GM12878 (cell line): ENCODE results near the gene PCLO. TPM values are rescaled to one million over a fixed set of nuclear protein-coding genes. Genes with fewer than 3 reads are reported as not detected.

Experiments
- ATAC-seq: fragments of 200-7000 bp; cut with Tn5 transposase; 3 replicates; pipeline ENCODE4 v1.9.1; 2020; ENCODE audit warnings: mild to moderate bottlenecking, moderate library complexity
- BruUV-seq: library from RNA; stranded (reverse); fragments of 400-500 nt; replicated peaks from 2 replicates; lab custom pipeline; 2021; lab: Mats Ljungman, UMichigan
- CTCF ChIA-PET: fragments of 300-600 bp; sonication (Branson Sonifier 250); formaldehyde crosslinking; extraction: SDS; loops from one replicate; lab custom pipeline; 2021; ENCODE audit warnings: inconsistent platforms; lab: Yijun Ruan, JAX
- POLR2A ChIA-PET: fragments of 350-600 bp; formaldehyde crosslinking; extraction: SDS; loops from one replicate; lab custom pipeline; 2021; ENCODE audit warnings: inconsistent platforms; lab: Charles Lee
- RAD21 ChIA-PET: fragments of 300-600 bp; sonication (Branson Sonifier 250); formaldehyde crosslinking; loops from one replicate; lab custom pipeline; 2023; ENCODE audit warnings: antibody characterized with exemption; ENCODE audit not compliant: unreplicated experiment; lab: Charles Lee
- SMC1A ChIA-PET: fragments of 300-600 bp; sonication (Branson Sonifier 250); formaldehyde crosslinking; loops from one replicate; lab custom pipeline; 2023; ENCODE audit not compliant: unreplicated experiment, uncharacterized antibody; lab: Charles Lee
- DNase-seq: peaks from one replicate; pipeline ENCODE4 v3.0.0-alpha.2; 2011; ENCODE audit warnings: low read depth, low spot score
- FAIRE-seq: peaks from 3 replicates; lab custom pipeline; 2011; peaks lifted over from hg19 to GRCh38; lab: Jason Lieb, UNC
- H2AFZ ChIP-seq: 2 replicates; pipeline ENCODE4 v1.6.0; 2011; ENCODE audit warnings: low read depth, low read length, control low read depth; ENCODE audit not compliant: control insufficient read depth
- H3K27ac ChIP-seq: 2 replicates; pipeline ENCODE4 v1.5.1; 2011; ENCODE audit warnings: control low read depth; ENCODE audit not compliant: control insufficient read depth, insufficient read depth
- H3K27me3 ChIP-seq, 2 experiments: replicated peaks in 1 of 2; 2 replicates each; pipeline versions ENCODE4 v1.6.0 to v1.6.1; 2011; ENCODE audit warnings: low read length in 1 of 2; ENCODE audit not compliant: control insufficient read depth in 2 of 2, insufficient read depth in 2 of 2
- H3K36me3 ChIP-seq, 2 experiments: 2 replicates each; pipeline ENCODE4 v1.5.1; 2011; ENCODE audit warnings: low read length in 1 of 2; ENCODE audit not compliant: control insufficient read depth in 2 of 2, insufficient read depth in 2 of 2
- H3K4me1 ChIP-seq: 2 replicates; pipeline ENCODE4 v1.6.1; 2011; ENCODE audit warnings: mild to moderate bottlenecking, low read length, moderate library complexity, mixed read lengths; ENCODE audit not compliant: control insufficient read depth, insufficient read depth
- H3K4me2 ChIP-seq: 2 replicates; pipeline ENCODE4 v1.6.0; 2011; ENCODE audit warnings: control low read depth; ENCODE audit not compliant: control insufficient read depth, insufficient read depth
- H3K4me3 ChIP-seq: fragments of 200-600 bp; sonication (generic); 2 replicates; pipeline ENCODE4 v1.5.1; 2016
- H3K79me2 ChIP-seq: 2 replicates; pipeline ENCODE4 v1.6.0; 2011; ENCODE audit warnings: low read length; ENCODE audit not compliant: control insufficient read depth, insufficient read depth
- H3K9ac ChIP-seq: 2 replicates; pipeline ENCODE4 v1.8.0; 2011; ENCODE audit warnings: low read length, control low read depth, mixed read lengths; ENCODE audit not compliant: control insufficient read depth, insufficient read depth
- H3K9me3 ChIP-seq: replicated peaks from 3 replicates; pipeline ENCODE4 v1.5.1; 2011; ENCODE audit warnings: mild to moderate bottlenecking, low read length; ENCODE audit not compliant: control insufficient read depth, insufficient read depth
- H4K20me1 ChIP-seq: 2 replicates; pipeline ENCODE4 v1.6.0; 2011; ENCODE audit not compliant: control insufficient read depth, insufficient read depth
- CREM ChIP-seq: IDR thresholded peaks from 2 replicates; pipeline ENCODE4 v1.6.1; 2014; ENCODE audit warnings: antibody characterized with exemption, low read depth
- EP300 ChIP-seq, 2 experiments: fragments of 150-350 bp in 1 of 2; IDR thresholded peaks; 2 replicates each; pipeline ENCODE4 v1.6.1; 2011 to 2012; ENCODE audit warnings: low read depth in 2 of 2, low read length in 2 of 2, borderline replicate concordance in 1 of 2, improper control_type of control experiment in 1 of 2, inconsistent platforms in 1 of 2; ENCODE audit not compliant: control insufficient read depth in 1 of 2
- HCFC1 ChIP-seq: fragments of 150-350 bp; IDR thresholded peaks from 2 replicates; pipeline ENCODE4 v1.6.1; 2014; ENCODE audit warnings: low read length
- PML ChIP-seq: IDR thresholded peaks from 2 replicates; pipeline ENCODE4 v1.6.1; 2012; ENCODE audit warnings: low read length, inconsistent platforms
- RB1 ChIP-seq: fragments of 450-650 bp; formaldehyde crosslinking; IDR thresholded peaks from 2 replicates; pipeline ENCODE4 v1.6.1; 2017; ENCODE audit warnings: mild to moderate bottlenecking, borderline replicate concordance
- SMARCA5 ChIP-seq: fragments of 450-650 bp; IDR thresholded peaks from 2 replicates; pipeline ENCODE4 v1.6.1; 2017; ENCODE audit warnings: mild to moderate bottlenecking
- STAT1 ChIP-seq: fragments of 450-650 bp; conservative IDR thresholded peaks from 2 replicates; pipeline ENCODE4 v1.6.1; 2014; ENCODE audit warnings: antibody characterized with exemption, mild to moderate bottlenecking
- SUPT20H ChIP-seq: IDR thresholded peaks from 2 replicates; pipeline ENCODE4 v1.6.1; 2011; ENCODE audit warnings: low read depth, mild to moderate bottlenecking, low read length, moderate library complexity, borderline replicate concordance; ENCODE audit not compliant: control insufficient read depth
- TCF7 ChIP-seq: IDR thresholded peaks from 2 replicates; pipeline ENCODE4 v1.6.1; 2014; ENCODE audit warnings: antibody characterized with exemption, borderline replicate concordance
- ZNF207 ChIP-seq: fragments of 450-650 bp; IDR thresholded peaks from 2 replicates; pipeline ENCODE4 v1.6.1; 2014; ENCODE audit warnings: antibody characterized with exemption, mild to moderate bottlenecking, borderline replicate concordance
- ZNF622 ChIP-seq: fragments of 450-650 bp; IDR thresholded peaks from 2 replicates; pipeline ENCODE4 v1.6.1; 2017; ENCODE audit warnings: mild to moderate bottlenecking, inconsistent platforms
- WGBS: methylation state at CpG from one replicate; pipeline ENCODE4 v1.1.6; 2016; ENCODE audit warnings: low lambda C conversion rate; ENCODE audit not compliant: insufficient replicate concordance, insufficient coverage; ENCODE audit errors: missing lambda C conversion rate; 5-methylcytosine and 5-hydroxymethylcytosine counted together
- in situ Hi-C: fragments of 300-500 bp; cut with MboI; formaldehyde crosslinking; loops from 9 replicates; pipeline ENCODE4 v1.14.3; 2018; ENCODE audit warnings: mixed read lengths
- intact Hi-C: fragments of 100-400 bp; cut with micrococcal nuclease; formaldehyde crosslinking; loops from one replicate; pipeline ENCODE4 v1.14.2; 2022; ENCODE audit not compliant: unreplicated experiment
- polyA plus RNA-seq, 11 experiments: library from polyadenylated mRNA; depleted of rRNA in 4 of 11; unstranded in 6 of 11; stranded (reverse) in 5 of 11; fragments of >200 nt; fragmentation: Nextera tagmentation in 4 of 11; fragmentation: Illumina TruSeq in 1 of 11; extraction: Ambion mirVana in 4 of 11; extraction: Trizol in 1 of 11; gene quantifications; 1 replicate in 1 of 11; 2 replicates in 10 of 11; pipeline versions ENCODE4 v1.2.1 to v1.2.3, GENCODE V29; 2011 to 2016; ENCODE audit warnings: inconsistent platforms in 2 of 11, missing spikeins in 2 of 11, low read depth in 1 of 11
- total RNA-seq, 4 experiments: library from RNA; depleted of rRNA in 3 of 4; stranded (reverse); fragments of >200 nt in 3 of 4; fragmentation: Illumina TruSeq in 1 of 4; extraction: Trizol in 1 of 4; gene quantifications; 2 replicates each; pipeline versions ENCODE4 v1.2.1 to v1.2.3, GENCODE V29; 2013 to 2021
- TF ChIP-seq, protein P1 (sequence below): fragments of 450-650 bp; IDR thresholded peaks from 2 replicates; pipeline ENCODE4 v1.6.1; 2016; ENCODE audit warnings: mild to moderate bottlenecking
- TF ChIP-seq, protein P2 (sequence below): fragments of 450-650 bp; IDR thresholded peaks from 2 replicates; pipeline ENCODE4 v1.6.1; 2017; ENCODE audit warnings: mild to moderate bottlenecking, moderate library complexity

The PCLO gene
- total and polyA plus RNA-seq, 10 of the 15 experiments (the other 5 are each of a cell fraction or from before 2014, with no cell fraction given) = 0.01 to 0.08 (median 0.03) TPM; not detected in 6

DNA sequence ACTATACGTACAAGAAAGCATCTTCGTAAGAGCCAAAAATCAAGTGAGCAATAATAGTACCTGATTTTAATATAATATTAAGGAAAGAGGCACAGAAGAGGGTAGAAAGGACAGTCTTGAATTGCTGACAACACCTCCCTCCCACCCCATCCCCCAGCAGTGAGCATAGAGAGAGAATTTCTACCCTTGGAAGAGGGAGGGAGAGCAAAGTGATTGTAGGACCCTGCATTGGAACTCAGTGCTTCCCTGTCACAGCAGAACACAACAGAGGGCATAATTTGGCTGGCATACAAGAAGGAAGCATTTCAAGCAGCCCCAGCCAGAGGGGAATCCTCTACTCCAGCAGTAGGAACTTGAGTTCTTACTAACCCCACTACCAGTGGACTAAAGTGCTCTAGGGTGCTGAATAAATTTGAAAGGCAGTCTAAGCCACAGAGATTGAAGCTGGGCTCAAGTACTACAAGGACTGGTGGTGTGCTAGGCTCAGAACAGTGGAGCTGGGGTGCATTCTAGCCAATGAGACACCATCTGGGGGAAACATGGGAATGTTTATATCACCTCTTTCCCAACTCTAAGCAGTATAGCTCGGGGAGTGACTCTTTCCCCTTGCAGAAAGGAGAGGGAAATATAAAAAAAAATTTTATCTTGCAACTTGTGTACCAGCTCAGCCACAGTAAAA lies 44.2 kb downstream of the PCLO start:
- H3K4me1 ChIP-seq = no peaks in the 10 kb centered on the region
- no peaks in the 10 kb centered on the region for H3K9me3 ChIP-seq
- BruUV-seq = no TSS peak
- H3K9ac ChIP-seq = no peak overlapping the region
- intact Hi-C loops = no loop called here
- no peaks in the 10 kb centered on the region for H3K79me2 ChIP-seq
- 31% methylated on average over 3 of the region's 3 CpGs for WGBS
- no peak overlapping the region for H2AFZ ChIP-seq
- in situ Hi-C loops = no loop called here
- FAIRE-seq (no peak), ATAC-seq (no peak), DNase-seq (no peak)
- TF ChIP-seq ZNF207 = no peak
- no peak for TF ChIP-seq SMARCA5
- ChIA-PET CTCF (no interaction called here), POLR2A (no interaction called here), SMC1A (no interaction called here), RAD21 (no interaction called here)
- H3K27ac ChIP-seq = no peak overlapping the region
- H3K4me3 ChIP-seq = no peak overlapping the region
- H4K20me1 ChIP-seq = no peaks in the 10 kb centered on the region
- no peaks in the 10 kb centered on the region for H3K36me3 ChIP-seq
- H3K27me3 ChIP-seq = no peaks in the 10 kb centered on the region
- no peak overlapping the region for H3K4me2 ChIP-seq

DNA sequence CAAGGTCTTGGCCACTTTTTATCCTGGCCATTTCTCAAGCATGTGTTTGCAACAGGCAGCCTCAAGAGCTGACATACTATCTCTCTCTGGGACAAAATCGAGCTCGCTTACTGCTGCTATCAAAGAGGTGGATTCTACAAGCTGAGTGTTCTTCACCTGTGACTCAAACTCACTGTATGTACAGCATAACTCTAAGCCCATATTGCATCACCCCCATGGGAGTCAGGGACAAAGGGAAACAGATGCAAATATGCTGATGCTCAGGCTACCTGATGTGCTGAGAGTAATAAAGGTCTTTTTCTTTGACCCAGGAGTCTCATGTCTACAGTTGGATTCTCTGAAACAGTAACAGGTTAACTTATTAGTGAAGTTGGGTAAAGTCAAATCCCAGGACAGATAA lies 45.2 kb downstream of the PCLO start:
- no peak for DNase-seq
- in situ Hi-C loops (no loop called here), intact Hi-C loops (no loop called here)
- no peak for FAIRE-seq
- no peak overlapping the region for H3K9ac ChIP-seq
- no peak for ATAC-seq
- no peak overlapping the region for H2AFZ ChIP-seq
- H3K9me3 ChIP-seq = no peaks in the 10 kb centered on the region
- H3K79me2 ChIP-seq = no peaks in the 10 kb centered on the region
- 0% methylated on average over 2 of the region's 2 CpGs for WGBS
- BruUV-seq = no TSS peak
- H3K4me2 ChIP-seq = no peak overlapping the region
- H3K4me3 ChIP-seq = no peak overlapping the region
- ChIA-PET SMC1A (interaction anchor here (0.7 kb wide), 1 partner anchor 35 kb away, joined by 3 read pairs; no protein-coding TSS in a partner anchor), RAD21 (no interaction called here), POLR2A (no interaction called here), CTCF (no interaction called here)
- H3K4me1 ChIP-seq = no peaks in the 10 kb centered on the region
- H3K36me3 ChIP-seq = no peaks in the 10 kb centered on the region
- no peaks in the 10 kb centered on the region for H3K27me3 ChIP-seq
- no peaks in the 10 kb centered on the region for H4K20me1 ChIP-seq
- H3K27ac ChIP-seq = no peak overlapping the region
- TF ChIP-seq ZNF622 (no peak), RB1 (no peak), PML (no peak), CREM (no peak), STAT1 (no peak), EP300 (IDR thresholded peaks at IDR 0.05; ENCODE audit: borderline replicate concordance in 1 of 2, control insufficient read depth in 1 of 2, low read depth in 2 of 2, low read length in 2 of 2) (no peak), TCF7 (no peak), HCFC1 (no peak), SUPT20H (no peak)
- TF ChIP-seq, protein P1, sequence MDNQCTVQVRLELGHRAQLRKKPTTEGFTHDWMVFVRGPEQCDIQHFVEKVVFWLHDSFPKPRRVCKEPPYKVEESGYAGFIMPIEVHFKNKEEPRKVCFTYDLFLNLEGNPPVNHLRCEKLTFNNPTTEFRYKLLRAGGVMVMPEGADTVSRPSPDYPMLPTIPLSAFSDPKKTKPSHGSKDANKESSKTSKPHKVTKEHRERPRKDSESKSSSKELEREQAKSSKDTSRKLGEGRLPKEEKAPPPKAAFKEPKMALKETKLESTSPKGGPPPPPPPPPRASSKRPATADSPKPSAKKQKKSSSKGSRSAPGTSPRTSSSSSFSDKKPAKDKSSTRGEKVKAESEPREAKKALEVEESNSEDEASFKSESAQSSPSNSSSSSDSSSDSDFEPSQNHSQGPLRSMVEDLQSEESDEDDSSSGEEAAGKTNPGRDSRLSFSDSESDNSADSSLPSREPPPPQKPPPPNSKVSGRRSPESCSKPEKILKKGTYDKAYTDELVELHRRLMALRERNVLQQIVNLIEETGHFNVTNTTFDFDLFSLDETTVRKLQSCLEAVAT = no peak
- TF ChIP-seq, protein P2, sequence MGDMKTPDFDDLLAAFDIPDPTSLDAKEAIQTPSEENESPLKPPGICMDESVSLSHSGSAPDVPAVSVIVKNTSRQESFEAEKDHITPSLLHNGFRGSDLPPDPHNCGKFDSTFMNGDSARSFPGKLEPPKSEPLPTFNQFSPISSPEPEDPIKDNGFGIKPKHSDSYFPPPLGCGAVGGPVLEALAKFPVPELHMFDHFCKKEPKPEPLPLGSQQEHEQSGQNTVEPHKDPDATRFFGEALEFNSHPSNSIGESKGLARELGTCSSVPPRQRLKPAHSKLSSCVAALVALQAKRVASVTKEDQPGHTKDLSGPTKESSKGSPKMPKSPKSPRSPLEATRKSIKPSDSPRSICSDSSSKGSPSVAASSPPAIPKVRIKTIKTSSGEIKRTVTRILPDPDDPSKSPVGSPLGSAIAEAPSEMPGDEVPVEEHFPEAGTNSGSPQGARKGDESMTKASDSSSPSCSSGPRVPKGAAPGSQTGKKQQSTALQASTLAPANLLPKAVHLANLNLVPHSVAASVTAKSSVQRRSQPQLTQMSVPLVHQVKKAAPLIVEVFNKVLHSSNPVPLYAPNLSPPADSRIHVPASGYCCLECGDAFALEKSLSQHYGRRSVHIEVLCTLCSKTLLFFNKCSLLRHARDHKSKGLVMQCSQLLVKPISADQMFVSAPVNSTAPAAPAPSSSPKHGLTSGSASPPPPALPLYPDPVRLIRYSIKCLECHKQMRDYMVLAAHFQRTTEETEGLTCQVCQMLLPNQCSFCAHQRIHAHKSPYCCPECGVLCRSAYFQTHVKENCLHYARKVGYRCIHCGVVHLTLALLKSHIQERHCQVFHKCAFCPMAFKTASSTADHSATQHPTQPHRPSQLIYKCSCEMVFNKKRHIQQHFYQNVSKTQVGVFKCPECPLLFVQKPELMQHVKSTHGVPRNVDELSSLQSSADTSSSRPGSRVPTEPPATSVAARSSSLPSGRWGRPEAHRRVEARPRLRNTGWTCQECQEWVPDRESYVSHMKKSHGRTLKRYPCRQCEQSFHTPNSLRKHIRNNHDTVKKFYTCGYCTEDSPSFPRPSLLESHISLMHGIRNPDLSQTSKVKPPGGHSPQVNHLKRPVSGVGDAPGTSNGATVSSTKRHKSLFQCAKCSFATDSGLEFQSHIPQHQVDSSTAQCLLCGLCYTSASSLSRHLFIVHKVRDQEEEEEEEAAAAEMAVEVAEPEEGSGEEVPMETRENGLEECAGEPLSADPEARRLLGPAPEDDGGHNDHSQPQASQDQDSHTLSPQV = no peak
